ENCODE data around the gene CTSA.
A peak's percentile ranks its signal among the peaks of the same experiment; 100 is the strongest.

Gene CTSA

DNA sequence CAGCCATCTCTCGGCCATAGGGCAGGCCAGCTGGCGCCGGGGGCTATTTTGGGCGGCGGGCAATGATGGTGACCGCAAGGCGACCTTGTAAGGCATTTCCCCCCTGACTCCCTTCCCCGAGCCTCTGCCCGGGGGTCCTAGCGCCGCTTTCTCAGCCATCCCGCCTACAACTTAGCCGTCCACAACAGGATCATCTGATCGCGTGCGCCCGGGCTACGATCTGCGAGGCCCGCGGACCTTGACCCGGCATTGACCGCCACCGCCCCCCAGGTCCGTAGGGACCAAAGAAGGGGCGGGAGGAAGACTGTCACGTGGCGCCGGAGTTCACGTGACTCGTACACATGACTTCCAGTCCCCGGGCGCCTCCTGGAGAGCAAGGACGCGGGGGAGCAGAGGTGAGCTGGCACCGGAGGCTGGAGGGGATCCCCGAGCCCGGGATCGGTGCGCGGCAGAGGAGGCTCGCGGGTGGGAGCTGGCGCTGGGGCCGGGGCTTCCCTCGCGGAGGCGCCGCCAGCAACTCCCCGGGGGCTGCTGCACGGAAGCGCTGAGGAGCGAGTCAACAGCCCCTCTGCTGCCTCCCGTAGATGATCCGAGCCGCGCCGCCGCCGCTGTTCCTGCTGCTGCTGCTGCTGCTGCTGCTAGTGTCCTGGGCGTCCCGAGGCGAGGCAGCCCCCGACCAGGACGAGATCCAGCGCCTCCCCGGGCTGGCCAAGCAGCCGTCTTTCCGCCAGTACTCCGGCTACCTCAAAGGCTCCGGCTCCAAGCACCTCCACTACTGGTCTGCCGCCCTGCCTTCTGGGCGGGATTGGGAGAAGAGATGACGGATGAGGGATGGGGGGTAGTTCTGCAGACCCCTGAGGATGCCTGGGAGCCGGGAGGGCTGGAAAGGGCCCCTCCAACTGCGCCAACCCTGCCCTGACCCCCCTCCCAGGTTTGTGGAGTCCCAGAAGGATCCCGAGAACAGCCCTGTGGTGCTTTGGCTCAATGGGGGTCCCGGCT lies at the start of gene CTSA, which contains the start of gene NEURL2:
TSS of gene CTSA (plus strand) at position 351 of the 999 bp plus-strand sequence. CDS start at position 585, 234 bp downstream.
TSS of gene NEURL2 (minus strand) at position 224 of the 999 bp plus-strand sequence. CDS start at position 7, 217 bp downstream.
- no peak for FAIRE-seq

DNA sequence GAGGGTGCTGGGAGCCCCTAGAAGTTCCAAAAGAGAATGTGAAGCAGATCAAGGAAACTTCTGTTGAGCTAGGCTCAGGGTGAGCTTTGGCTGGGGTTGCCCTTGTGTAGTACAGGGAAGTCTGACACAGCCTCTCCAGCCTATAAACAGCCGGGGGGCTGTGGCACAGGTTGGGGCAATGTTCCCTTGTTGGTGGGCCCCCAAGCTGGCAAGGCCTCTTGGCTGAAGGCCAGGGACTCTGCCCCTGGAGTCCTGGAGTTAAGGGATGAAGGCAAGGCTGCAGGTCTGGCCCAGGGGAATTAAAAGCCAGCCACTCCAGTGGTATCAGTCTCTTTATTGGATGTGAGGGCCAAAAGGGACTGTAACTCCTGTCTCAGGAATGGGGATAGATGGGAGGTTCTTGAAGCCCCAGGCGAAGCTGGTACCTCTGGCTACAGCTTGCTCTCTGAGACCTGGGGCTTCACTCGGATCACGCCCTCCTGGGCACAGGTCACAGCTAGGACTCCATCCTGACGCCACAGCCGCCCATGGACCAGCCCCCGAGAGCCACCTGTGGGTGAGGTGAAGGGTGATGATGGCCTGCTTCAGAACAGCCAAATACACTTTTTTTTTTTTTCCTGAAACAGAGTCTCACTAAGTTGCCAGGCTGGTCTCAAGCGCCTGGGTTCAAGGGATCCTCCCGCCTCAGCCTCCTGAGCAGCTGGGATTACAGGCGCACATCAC lies 49.6 kb upstream of the CTSA start:
- no peak for FAIRE-seq

DNA sequence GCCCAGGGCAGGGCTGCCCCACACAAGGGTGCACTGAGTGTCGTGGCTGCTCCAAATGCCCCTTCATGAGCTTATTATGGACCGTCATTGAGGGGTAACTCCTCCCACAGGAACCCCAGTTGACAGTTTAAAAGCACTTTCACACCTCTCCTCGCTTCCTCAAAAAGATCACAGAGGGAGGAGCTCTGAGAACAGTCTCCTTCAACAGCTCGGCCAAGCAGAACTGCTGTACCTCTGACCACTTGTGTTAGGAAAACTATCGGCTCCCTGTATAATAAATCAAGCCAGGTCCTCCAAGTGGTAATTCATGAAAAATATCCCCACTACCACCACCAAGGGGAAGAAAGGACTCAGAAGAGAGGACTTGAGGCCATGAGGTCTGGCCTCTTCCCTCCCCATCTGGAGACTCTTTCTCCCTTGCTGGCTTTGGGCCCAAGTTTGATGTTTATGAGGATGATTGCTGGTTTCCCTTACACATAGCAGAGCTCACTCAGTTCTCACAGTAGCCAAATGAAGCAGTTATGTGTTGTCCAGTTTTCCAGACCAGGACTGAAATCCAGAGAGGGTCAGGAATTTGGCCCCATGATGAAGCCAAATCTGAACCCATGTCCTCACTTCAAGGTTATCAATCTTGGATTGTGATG lies 48.8 kb upstream of the CTSA start:
- no peak for FAIRE-seq

DNA sequence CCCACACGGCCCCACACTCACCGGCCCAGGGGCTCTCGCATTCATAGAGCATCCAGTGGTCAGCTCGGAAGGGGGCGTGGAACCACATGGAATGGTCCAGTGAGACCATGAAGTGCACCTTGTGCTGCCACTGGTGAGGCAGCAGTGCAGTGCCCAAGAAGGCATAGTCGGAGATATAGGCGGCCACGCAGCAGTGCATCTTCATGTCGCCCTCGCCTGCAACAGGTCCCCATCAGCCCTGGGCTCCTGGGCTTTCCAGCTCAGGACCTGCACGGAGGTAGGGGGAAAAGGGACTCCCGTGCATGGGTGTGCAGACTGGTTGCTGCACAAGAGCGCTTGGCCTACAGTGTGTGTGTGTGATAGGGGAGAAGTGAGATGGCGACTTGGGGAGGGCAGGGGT lies 47.6 kb upstream of the CTSA start:
- no peak for FAIRE-seq

DNA sequence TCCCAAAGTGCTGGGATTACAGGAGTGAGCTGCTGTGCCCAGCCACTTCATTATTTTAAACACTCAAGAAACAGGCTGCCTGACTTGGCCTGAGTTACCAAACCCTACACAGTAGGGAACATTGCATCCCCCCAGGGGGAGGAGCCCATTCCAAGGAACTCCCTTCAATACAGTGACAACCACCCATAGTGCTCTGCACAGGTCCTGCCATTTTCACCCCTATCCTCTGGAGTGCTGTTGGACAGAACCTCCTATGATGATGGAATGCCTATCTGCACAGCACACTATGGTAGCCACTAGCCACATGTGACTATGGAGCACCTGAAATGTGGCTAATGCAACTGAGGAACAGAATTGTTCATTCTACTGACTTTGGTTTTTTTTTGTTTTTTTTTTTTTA lies 45.7 kb upstream of the CTSA start:
- FAIRE-seq = no peak

DNA sequence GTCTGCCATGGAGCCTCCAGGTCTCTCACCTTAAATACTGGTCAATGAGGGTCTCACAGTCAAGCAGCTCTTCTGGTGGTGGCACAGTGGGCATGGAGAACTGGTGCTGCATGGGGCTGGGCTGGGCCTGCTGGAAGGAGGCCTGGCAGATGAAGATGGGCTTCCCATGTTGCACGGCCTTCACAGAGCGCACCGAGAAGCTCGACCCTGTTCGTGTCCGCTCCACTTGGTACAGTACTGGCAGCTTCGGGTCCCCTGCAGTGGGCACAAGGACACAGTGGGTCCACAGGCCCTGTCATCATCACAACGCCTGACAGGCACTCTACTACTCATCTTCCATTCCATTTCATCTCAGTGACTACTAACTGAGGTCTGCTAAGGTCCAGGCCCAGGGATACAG lies 42.7 kb upstream of the CTSA start:
- FAIRE-seq = no peak

DNA sequence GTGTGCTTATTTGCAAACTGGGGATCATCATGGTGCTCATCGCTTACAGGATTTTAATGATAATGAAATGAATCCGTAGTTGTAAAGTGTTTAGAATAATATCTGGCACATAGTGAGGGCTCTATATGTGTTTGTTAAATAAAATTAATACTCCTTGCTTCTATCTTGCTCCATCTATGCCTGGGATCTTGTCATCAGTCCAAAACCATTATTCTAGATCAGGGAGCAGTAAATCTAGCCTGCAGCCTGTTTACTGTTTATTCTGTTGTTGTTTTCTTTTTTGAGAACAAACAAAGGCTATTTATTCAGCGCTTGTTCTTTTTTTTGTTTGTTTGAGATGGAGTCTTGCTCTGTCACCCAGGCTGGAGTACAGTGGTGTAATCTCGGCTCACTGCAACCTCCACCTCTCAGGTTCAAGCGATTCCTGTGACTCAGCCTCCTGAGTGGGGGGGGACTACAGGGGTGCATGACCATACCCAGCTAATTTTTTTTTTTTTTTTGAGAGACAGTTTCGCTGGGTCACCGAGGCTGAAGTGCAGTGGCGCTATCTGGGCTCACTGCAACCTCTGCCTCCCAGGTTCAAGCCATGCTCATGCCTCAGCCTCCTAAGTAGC lies 42.1 kb upstream of the CTSA start:
- FAIRE-seq = no peak

DNA sequence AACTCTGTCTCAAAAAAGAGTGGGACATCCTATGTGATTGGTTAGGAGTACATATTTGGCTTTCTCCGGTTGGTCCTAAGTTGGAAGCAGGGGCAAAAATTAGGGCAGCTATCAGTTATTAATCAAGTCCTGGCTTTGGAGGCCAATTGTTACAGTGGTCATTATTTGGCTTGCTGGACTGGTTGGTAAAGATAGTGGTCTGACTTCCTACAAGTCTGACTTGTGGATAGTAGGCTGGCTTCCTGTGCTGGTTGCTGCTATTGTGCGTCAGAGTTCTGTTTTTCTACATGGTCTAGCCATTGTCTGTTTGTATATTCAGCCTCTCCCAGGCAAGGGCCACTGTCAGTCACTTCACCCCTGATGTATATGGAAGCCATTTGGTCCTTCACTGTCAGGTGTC lies 40.9 kb upstream of the CTSA start:
- no peak for FAIRE-seq

DNA sequence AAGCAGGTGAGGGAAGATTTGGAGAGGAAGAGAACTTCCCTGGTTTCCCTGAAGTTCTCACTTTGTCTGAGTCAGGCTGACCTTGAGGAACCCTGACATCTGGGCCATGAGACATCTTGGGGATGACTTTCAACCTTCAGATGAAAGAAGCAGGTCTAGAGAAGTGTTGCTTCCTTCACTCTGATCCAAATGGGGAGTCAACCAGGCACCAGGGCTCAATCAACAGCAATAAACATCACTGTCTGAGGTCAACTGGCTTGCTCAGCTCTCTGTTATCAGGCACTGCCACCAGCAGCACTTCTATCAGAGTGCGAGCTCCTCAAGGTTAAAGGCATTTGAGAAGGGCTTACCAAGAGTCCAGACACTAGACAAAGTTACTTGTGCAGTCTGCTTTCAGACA lies 40.2 kb upstream of the CTSA start:
- FAIRE-seq = no peak

DNA sequence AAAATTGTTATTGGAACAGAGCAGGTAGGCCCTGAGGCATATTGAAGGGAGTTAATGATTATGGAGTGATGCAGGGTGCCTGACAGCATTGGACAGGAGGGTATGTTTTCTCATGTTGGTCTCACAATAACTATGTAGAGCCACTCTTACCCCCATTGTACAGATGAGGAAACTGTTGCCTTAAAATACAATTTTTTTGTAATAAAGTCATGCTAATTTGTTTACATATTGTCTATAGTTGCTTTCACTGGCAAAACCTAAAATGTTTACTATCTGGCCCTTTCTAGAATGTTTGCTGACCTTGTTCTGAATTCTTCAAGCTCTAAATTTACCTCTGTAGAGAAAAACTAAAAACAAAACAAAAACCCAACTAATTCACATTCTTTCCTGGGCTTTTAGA lies 39.6 kb upstream of the CTSA start:
- no peak for FAIRE-seq

DNA sequence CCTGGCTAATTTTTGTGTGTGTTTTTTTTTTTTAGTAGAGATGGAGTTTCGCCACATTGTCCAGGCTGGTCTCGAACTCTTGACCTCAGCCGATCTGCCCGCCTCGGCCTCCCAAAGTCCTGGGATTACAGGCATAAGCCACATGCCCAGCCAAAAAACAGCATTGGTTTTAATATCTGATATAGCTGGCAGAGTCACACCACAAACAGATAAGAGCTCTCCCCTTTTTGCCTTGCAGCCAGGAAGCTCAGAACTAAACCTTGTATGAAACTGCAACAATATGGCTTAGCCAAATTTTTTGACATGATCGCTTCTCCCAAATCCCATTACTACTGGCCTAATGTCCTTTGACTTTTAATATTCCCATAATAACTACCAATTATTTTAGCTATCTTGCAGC lies 38.8 kb upstream of the CTSA start:
- FAIRE-seq = no peak

DNA sequence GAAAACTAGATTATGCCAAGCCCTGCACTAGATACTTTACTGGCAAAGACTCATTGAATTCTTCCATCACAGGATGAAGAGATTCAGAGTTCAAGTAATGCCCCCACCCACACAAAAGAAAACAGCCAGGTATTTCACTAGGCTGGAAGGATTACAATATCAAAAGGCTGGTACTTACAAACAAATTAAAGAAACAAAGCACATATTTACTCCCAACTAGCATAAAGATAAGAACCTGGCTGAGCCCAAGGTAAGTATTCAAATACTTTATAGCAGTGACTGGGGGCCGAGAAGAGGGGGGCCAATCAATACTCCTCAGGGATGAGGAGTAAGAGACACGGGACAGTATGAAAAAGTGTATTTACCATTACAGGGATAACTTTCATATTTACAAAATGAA lies 37.7 kb upstream of the CTSA start:
- no peak for FAIRE-seq

DNA sequence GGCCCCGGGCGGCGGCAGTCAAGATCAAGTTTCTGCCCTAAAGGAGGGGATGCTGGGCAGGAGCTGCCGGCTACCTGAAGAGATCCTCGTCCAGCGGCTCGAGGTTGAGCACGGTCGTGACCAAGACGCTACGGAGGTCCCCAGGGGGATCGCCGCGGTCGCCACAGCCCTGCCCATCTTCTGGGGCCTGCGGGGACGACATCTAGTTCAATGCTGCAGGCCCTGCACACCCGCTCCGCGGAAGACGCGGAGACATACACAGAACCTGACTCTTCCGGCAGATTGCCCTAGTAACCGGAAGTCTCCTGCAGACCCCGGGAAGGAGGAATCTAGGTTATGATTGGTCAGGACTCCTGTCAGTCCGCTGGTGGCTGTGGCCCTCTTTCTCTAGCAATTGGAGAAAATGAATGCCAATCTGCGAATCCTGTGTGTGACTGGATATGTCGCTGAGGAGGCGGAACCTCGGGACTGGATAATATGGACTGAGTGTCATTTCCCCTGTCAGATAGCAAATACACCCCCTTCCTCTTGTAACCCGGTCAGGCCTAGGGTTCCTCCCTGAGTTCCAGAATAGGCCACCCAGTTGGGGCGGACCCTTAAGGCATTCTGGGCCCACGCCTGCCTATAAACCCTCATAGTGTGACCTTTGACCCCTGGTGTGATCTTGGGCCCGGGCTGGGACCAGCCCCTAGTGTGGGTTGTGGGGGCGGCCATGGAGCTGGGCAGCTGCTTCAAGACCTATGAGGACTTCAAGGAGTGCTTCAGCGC lies 33.8 kb upstream of the CTSA start, which contains the start of the genes ACOT8 and ZSWIM3:
TSS of gene ACOT8 (minus strand) at position 279 of the 768 bp plus-strand sequence. CDS start at position 202, 77 bp downstream.
TSS of gene ZSWIM3 (plus strand) at position 501 of the 768 bp plus-strand sequence. CDS start at position 713, 212 bp downstream.
- peak; percentile 93 for FAIRE-seq

DNA sequence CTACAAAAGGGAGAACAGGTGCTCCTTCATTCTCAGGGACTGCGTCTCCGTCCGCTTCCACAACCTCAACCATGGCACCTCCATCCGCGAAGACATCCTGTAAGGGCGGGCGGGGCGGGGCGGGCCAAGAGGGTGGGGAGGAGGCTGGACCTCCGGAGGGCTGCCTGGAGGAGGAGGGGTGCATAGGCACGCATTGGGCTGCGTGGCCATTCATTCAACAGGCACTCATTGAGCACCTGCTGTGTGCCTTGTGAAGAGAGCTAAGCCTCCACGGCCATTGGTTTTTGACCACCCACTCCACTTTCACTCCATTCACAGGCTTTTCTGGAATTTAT lies 33.3 kb upstream of the CTSA start:
- FAIRE-seq = no peak

DNA sequence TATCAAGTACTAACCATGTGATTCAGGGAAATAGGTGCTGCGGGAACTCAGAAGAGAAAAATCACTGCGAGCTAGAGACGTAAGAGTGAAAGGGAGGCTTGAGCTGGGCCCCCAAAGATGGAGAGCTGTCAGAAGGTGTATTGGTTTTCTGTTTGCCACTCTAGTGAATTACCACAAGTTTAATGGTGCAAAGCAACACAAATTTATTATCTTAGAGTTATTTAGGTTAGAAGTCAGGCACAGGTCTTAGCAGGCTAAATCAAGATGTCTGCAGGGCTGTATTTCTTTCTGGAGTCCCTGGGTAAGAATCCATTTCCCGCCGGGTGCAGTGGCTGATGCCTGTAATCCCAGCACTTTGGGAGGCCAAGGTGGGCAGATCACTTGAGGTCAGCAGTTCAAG lies 31.2 kb upstream of the CTSA start:
- no peak for FAIRE-seq

DNA sequence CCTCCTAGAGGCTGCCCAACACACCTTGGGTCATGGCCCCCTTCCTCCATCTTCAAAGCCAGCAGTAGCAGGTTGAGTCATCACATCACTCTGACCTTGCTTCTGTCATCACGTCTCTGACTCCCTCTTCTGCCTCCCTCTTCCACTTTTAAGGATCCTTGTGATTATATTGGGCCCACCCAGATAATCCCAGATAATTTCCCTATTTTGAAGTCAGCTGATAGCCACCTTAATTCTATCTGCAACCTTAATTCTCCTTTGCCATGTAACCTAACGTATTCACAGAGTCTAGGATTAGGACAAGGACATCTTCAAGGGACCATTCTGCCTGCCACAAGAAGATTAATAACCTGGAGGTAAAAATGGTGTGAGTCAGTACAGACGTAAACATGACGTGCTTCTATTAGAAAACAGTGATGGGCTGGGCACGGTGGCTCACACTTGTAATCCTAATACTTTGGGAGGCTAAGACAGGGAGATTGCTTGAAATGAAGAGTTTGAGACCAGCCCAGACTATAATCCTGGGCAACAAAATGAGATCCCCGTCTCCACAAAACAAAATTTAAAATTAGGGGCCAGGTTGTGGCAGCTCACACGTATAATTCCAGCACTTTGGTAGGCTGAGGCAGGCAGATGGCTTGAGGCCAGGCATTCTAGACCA lies 30.4 kb upstream of the CTSA start:
- no peak for FAIRE-seq

DNA sequence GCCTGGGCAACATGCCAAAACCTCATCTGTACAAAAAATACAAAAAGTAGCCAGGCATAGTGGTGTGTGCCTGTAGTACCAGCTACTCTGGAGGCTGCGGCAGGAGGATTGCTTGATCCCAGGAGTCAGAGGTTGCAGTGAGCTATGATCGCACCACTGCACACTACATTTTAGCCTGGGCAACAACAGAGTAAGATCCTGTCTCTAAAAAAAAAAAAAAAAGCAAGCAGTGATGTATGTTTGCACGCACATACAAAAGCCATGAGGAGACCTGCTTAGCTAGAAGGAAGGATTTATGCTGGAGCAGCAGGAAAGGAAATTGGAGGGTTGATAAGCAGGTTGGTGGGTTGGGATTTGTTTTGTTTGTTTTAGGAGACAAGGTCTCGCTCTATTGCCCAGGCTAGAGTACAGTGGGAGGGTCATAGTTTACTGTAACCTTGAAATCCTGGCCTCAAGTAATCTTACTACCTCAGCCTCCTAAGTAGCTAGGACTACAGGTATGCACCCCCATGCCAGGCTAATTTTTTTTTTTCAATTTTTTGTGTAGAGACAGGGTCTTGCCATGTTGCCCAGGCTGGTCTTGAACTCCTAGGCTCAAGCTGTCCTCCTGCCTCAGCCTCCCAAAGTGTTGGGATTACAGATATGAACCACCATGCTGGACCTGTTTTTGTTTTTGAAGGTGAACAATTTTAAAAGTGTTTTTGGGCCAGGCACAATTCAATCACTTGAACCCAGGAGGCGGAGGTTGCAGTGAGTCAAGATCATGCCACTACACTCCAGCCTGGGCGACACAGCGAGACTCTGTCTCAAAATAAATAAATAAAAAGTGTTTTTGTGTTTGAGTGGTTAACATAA lies 29.7 kb upstream of the CTSA start:
- no peak for FAIRE-seq

DNA sequence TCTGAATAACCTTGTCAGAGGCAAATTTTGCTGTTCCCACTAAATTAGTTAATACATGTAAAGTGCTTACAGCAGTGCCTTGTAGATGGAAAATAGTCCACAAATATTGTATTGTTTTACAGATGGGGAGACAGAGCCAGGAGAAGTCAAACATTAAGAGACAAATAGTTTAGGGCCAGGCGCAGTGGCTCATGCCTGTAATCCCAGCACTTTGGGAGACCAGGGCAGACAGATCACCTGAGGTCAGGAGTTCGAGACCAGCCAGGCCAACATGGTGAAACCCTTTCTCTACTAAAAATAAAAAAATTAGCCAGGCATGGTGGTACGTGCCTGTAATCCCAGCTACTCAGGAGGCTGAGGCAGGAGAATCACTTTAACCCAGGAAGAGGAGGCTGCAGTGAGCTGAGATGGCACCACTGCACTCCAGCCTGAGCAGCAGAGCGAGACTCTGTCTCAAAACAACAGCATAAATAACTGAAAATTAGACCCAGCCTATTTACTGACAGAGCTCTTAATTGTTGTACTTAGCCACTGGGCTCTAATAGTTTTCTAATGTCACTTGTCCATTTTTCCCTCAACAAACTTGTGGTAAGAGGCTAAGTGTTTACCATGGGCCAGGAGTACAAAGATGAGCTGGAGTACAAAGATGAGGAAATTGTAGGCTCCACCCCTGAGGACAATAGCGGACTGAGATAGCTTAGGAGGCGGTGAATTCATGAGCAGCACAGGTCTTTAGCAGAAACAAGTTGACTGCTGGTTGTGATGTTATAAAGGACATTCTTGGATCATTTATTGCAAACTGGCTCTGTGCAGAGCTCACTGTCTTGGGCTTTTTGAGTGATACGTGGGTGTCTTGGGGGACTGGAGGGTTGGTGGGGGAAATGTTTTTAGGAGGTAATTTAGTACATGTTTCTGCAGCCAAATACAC lies 27.3 kb upstream of the CTSA start:
- FAIRE-seq = no peak

DNA sequence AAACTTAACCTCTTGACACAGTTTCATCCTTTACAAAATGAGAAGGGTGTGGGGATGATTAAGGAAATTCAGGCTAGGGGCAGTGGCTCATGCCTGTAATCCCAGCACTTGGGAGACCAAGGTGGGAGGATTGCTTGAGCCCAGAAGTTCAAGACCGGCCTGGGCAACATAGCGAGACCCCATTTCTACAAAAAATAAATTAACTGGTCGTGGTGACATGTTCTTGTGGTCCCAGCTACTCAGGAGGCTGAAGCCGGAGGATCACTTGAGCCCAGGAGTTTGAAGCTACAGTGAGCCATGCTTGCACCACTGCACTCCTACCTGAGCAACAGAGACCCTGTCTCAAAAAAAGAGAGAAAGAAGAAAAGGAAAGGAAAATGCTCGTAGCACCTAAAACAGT lies 24.7 kb upstream of the CTSA start:
- FAIRE-seq = no peak
